GM18498 (cell line): Measurements from ENCODE around the gene RPN1.

Experiments
- ATAC-seq: cut with Tn5 transposase; IDR thresholded peaks from one replicate; pipeline ENCODE4 v1.9.1; 2021; ENCODE audit warnings: mild to moderate bottlenecking, moderate library complexity; ENCODE audit not compliant: unreplicated experiment

RPN1 gene

DNA sequence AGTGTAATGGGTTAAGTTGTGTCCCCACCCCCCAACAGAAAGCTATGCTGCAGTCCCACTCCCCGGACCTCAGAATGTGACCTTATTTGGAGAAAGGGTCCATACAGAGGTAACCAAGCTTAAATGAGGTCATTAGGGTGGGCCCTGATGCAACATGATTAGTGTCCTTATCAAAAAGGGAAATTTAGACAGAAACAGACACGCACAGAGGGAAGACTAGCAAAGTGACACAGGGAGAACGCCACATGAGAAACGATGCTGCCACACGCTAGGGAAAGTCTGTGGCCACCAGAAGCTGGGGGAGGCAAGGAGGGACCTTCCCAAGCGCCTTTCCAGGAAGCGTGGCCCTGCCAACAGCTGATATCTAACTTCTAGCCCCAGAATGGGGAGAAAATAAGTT lies 65.4 kb downstream of the RPN1 start:
- no peak for ATAC-seq

DNA sequence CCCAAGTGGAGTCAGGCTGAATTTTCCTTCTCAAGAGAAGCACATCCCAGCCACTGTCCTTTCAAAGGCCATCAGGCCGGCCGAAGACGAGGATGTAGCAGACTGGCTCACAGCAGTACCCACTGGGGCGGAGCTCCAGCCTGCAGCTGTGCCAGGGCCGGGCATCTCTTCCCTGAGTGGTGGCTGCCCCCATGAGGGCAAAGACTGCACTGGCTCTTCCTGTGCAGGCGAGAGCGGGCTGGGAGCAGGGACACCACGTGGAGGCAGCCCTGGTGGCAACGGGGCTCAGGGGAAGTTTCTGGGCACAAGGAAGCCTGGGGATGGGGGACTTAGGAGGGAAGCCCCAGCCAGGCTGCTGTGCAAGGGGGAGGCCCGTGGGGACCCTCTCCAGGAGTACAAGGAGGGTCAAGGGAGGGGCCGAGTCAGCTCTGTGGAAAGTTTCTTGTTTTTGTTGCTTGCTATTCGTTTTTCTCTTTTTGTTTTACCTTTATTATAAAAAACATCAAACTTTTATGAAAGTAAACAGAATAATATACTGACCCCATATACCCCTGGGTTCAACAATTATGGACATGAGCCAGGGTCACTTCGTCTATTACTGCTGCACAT lies 66.1 kb downstream of the RPN1 start:
- ATAC-seq: no peak

DNA sequence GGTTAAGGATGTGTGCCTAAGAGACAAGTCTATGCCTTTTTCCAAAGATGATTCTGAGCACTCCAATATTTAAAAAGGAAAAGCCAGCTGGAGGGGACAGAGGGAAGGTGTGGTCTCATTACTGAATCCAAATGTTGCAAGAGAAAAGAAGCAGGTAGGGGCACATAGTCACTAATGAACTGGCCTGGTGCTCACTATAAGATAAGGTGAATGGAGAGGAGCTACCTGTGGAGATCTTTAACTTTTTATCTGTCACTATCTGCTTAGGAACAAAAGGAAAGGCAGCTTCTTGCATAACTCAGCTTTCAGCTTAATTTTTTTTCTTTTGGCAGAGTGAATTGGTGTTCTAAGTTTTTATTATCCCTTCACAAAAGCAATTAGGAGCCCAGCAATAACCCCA lies 69.1 kb downstream of the RPN1 start:
- ATAC-seq: no peak

DNA sequence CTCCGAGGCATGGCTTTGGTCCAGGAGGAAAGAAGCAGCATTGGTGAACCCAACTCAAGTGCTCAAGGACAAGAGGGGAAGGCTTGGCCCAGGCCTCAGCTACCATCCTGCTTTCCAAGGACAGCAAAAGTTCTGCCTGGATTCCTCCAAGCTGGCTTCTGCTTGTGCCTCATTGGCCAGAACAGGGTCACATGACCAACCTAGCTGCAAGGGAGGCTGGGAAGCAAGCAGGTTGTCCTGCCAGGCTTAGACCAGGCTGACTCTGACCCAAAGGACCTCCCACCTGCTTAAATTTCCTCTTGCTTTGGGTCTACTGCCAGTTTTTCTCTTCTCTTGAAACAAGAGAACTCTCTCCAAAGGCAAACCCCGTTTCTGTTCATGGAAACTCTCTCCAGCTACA lies 70.7 kb downstream of the RPN1 start:
- ATAC-seq: no peak

DNA sequence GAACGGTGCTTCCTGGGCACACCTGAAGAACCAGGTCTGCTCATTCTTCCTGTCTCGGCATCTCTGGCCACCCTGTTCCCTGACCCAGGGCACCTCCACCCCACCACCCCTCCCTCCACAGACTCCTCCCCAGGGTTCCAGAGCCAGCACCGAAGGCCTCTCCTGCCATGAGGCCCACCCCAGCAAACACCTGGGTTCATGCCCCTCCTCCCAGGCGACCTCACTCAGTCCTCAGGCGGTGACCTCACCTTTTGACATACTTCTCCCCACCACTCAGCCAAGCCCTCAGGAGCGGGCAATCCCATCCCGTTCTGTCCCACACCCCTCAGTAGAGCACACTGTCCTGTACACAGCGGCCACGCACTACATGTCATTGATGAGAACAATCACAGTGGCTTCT lies 72.3 kb downstream of the RPN1 start:
- ATAC-seq: no peak

DNA sequence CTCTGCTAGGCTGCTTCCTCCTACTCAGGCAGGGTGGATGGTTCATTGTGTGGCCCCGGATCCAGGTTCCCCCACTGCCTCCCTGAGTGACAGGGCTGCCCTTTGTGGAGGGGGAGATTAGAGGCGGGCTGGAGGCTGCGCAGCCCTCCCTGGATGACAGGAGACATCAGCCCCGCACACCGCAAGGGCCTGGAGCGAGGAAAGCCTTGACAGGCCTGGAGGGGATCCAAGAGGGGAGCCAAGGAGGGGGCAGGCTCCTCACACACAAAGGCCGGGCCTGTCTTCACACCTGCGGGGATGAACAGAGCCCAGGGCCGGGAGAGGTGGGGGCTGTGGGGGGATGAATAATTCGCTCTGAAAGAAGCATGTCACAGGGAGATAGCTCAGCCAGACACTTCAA lies 72.9 kb downstream of the RPN1 start:
- ATAC-seq: no peak

DNA sequence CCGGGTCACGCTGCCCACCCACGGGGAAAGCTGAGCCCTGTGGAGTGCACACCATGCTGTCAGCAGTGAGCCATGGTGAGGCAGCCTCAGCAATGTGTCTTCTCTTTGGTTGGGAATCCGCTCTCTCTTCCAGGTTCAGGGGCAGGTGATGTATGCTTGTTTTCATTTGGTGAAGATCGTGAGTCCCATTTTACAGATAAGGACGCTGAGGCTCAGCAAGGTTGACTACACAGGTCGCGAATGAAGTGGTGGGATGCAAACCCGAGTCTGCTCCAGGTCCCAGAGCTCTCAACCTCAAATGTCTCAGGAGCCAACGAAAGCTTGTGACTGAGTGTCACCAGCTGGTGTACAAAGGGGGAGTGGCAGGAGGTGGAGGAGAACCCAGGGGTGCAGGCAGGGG lies 74.3 kb downstream of the RPN1 start:
- no peak for ATAC-seq

DNA sequence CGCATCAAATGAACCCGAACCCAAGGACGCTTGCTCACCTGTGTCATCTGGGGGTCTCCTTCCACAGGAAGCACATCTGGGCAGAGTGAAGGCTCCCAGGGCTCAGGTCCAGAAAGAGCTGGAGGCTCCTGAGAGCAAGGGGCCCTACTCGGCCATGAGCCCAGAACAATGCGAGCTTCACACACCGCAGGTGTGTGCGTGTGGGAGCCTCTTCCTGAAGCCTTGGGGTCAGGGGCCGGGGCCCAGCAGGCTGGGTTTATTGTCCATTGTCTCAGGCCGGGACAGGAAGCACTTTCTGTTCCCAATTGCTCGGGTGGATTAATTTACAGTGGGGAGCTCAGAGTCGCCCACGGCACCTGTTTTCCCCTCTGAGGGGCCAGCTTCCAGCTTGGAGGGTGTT lies 74.8 kb downstream of the RPN1 start:
- no peak for ATAC-seq

DNA sequence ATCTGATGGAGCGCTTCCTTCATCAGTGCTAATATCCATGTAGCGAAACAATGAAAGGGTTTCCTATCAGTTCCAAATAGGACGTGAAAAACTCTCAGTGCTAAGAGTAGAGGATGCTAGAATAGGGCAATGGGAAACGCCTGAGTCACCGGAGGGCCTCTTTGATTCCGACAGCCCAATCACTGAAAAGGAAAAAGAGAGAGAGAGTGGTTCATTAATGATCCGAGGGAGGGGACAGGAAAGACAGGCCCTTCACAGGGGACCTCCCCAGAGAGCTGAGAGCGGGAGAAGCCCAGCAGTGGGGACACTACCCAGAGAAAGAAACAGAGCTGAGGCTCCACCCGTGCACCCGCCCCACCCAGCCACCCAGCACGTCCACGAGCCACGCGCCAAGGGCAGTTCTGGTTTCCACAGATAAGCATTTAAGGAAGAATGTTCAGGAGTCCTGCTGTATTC lies 76.9 kb downstream of the RPN1 start:
- no peak for ATAC-seq

DNA sequence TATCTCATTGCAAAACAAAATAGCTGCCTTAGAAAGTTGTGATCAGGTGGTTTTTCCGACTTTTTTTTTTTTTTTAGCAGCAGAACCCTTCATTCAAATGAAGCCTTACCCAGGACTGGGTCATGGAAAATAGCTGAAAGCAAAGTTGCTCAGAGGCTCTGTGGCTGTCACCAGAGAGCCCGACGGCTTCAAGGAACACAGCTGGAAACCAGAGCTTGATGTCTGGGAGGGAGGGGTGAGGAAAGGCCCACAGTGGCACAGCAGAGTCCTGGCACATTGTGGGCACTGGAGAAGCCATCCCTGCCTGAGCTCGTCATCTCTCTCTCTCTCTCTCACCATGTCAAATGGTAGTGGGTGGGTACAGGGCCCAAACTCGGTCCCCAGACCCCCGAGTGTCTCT lies 77.5 kb downstream of the RPN1 start:
- ATAC-seq: no peak

DNA sequence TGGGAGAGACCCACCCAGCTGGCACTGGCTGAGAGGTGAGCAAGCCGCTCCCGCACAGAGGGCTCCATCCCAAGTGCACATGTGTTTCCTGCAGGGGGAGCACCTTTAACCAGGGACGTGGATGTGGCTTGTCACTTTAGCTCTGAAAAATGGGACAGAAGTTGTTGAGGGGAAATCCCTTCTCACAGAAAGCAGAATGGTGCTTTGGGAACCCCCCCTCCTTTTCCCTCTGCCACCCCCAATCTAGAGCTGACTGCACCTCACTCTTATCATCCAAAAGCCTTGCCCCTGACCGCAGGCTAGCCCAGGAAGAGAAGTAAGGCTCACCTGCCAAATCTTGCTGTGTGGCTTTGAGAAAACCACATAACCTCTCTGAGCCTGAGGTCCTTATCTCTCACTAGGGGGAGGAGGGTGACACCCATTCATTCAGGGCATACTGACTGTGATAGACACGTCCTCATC lies 77.9 kb downstream of the RPN1 start:
- ATAC-seq: no peak

DNA sequence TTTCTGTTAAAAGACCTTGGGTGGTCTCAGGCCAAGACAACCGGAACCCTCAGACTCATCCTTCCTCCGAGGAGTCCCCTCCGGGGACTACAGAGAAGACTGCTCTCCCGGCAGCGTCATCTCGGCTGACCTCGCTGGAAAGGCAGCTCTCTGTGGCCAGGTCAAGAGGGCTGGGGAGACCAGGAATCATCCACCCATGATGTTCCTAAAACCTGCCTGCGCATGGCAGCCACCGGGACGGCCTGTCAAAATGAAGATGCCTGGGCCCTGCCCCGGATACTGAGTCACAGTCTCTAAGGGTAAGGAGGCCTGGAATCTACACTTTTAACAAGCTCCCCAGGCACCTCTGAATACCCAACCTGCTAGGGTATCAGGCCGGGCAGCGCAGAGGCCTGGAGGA lies 78.6 kb downstream of the RPN1 start:
- ATAC-seq: no peak
